Mesendoderm (in vitro differentiated cells): ENCODE measurements around the gene PDZD2.

Experiments used
- DNase-seq: peaks from one replicate; pipeline ENCODE4 v3.0.0; 2013
- H2AK5ac ChIP-seq: 2 replicates; pipeline ENCODE4 v1.6.1; 2013; ENCODE audit warnings: low read length, inconsistent platforms
- H2BK120ac ChIP-seq: 2 replicates; pipeline ENCODE4 v1.6.1; 2013; ENCODE audit warnings: low read depth, mild to moderate bottlenecking, low read length, moderate library complexity, mixed read lengths
- H2BK15ac ChIP-seq: replicated peaks from 2 replicates; pipeline ENCODE4 v1.6.1; 2013; ENCODE audit warnings: low read depth, mild to moderate bottlenecking, moderate library complexity
- H2BK5ac ChIP-seq: 2 replicates; pipeline ENCODE4 v1.6.1; 2013; ENCODE audit warnings: low read length, inconsistent platforms
- H3K18ac ChIP-seq: 2 replicates; pipeline ENCODE4 v1.6.1; 2013; ENCODE audit warnings: mild to moderate bottlenecking, low read length, mixed read lengths
- H3K23ac ChIP-seq: one replicate; pipeline ENCODE4 v1.6.1; 2013; ENCODE audit warnings: low read length
- H3K27ac ChIP-seq: 2 replicates; pipeline ENCODE4 v1.5.1; 2013; ENCODE audit warnings: low read depth, mild to moderate bottlenecking, inconsistent platforms, low read length, moderate library complexity
- H3K27me3 ChIP-seq: 2 replicates; pipeline ENCODE4 v1.6.1; 2013; ENCODE audit warnings: low read length, control low read depth, mild to moderate bottlenecking, inconsistent platforms; ENCODE audit not compliant: insufficient read depth, poor library complexity
- H3K36me3 ChIP-seq: 2 replicates; pipeline ENCODE4 v1.6.1; 2013; ENCODE audit warnings: low read length, inconsistent platforms; ENCODE audit not compliant: control insufficient read depth, insufficient read depth
- H3K4ac ChIP-seq: one replicate; pipeline ENCODE4 v1.6.1; 2013; ENCODE audit warnings: low read depth, mild to moderate bottlenecking, low read length, moderate library complexity
- H3K4me1 ChIP-seq: 2 replicates; pipeline ENCODE4 v1.6.1; 2013; ENCODE audit warnings: low read depth, low read length, inconsistent platforms; ENCODE audit not compliant: control insufficient read depth
- H3K4me2 ChIP-seq: 2 replicates; pipeline ENCODE4 v1.6.1; 2013; ENCODE audit warnings: low read length
- H3K4me3 ChIP-seq: 2 replicates; pipeline ENCODE4 v1.5.1; 2013; ENCODE audit warnings: mild to moderate bottlenecking, low read length
- H3K56ac ChIP-seq: one replicate; pipeline ENCODE4 v1.6.1; 2013; ENCODE audit warnings: low read length
- H3K79me1 ChIP-seq: 2 replicates; pipeline ENCODE4 v1.6.1; 2013; ENCODE audit warnings: low read length, inconsistent platforms
- H3K79me2 ChIP-seq: 2 replicates; pipeline ENCODE4 v1.6.1; 2013; ENCODE audit warnings: mild to moderate bottlenecking, low read length; ENCODE audit not compliant: control insufficient read depth, insufficient read depth
- H3K9ac ChIP-seq: 2 replicates; pipeline ENCODE4 v1.6.1; 2013; ENCODE audit warnings: low read length, inconsistent platforms
- H4K5ac ChIP-seq: one replicate; pipeline ENCODE4 v1.6.1; 2013; ENCODE audit warnings: low read length
- H4K8ac ChIP-seq: one replicate; pipeline ENCODE4 v1.6.1; 2013; ENCODE audit warnings: low read depth, mild to moderate bottlenecking, control low read depth, low read length, moderate library complexity
- WGBS: extraction: QIAGEN DNeasy Blood & Tissue Kit; methylation state at CpG from one replicate; pipeline ENCODE4 v1.1.7; 2013; ENCODE audit warnings: low lambda C conversion rate, missing lambda C conversion rate; ENCODE audit not compliant: insufficient coverage; ENCODE audit errors: extremely low coverage; 5-methylcytosine and 5-hydroxymethylcytosine counted together

The PDZD2 gene

GRCh38 chr5:32092938-32093812, 454.2 kb downstream of the PDZD2 start:
- no peak overlapping the region for H4K5ac ChIP-seq
- peak; percentile 88 for DNase-seq
- no peak overlapping the region for H2BK120ac ChIP-seq
- no peak overlapping the region for H3K9ac ChIP-seq
- no peak overlapping the region for H3K27ac ChIP-seq
- H3K4ac ChIP-seq = no peak overlapping the region
- no peak overlapping the region for H2AK5ac ChIP-seq
- H3K4me3 ChIP-seq = no peak overlapping the region
- H3K4me1 ChIP-seq = no peaks in the 10 kb centered on the region
- no peak overlapping the region for H2BK15ac ChIP-seq
- H3K27me3 ChIP-seq = no peaks in the 10 kb centered on the region
- H3K79me2 ChIP-seq = no peaks in the 10 kb centered on the region
- H3K18ac ChIP-seq = no peak overlapping the region
- no peaks in the 10 kb centered on the region for H3K79me1 ChIP-seq
- H3K4me2 ChIP-seq = no peak overlapping the region
- no peak overlapping the region for H4K8ac ChIP-seq
- WGBS = 80% methylated on average over 1 of the region's 20 CpGs
- no peak overlapping the region for H3K23ac ChIP-seq
- H3K36me3 ChIP-seq = no peaks in the 10 kb centered on the region
- H3K56ac ChIP-seq = no peak overlapping the region
- no peak overlapping the region for H2BK5ac ChIP-seq

- DNase-seq = no peak
- Histone ChIP-seq H3K27ac (no peak overlapping the region), H3K9ac (no peak overlapping the region), H3K56ac (no peak overlapping the region), H2AK5ac (no peak overlapping the region), H3K4me3 (no peak overlapping the region), H3K36me3 (no peaks in the 10 kb centered on the region), H3K23ac (no peak overlapping the region), H3K79me1 (no peaks in the 10 kb centered on the region), H3K4ac (no peak overlapping the region), H3K79me2 (no peaks in the 10 kb centered on the region), H3K4me2 (no peak overlapping the region), H2BK5ac (no peak overlapping the region), H3K18ac (no peak overlapping the region), H4K8ac (no peak overlapping the region), H4K5ac (no peak overlapping the region), H3K27me3 (no peaks in the 10 kb centered on the region), H3K4me1 (no peaks in the 10 kb centered on the region), H2BK120ac (no peak overlapping the region), H2BK15ac (no peak overlapping the region)
- whole genome bisulfite sequencing = no CpG with 5 or more reads among the region's 5 CpGs
Measured at GRCh38 chr5:32094691-32095090, 455.8 kb downstream of the PDZD2 start.

GRCh38 chr5:32095261-32095671, 456.3 kb downstream of the PDZD2 start:
- H2BK15ac ChIP-seq = no peak overlapping the region
- no peak overlapping the region for H3K18ac ChIP-seq
- no peak overlapping the region for H3K4ac ChIP-seq
- peaks cover 2% of the 10 kb centered on the region for H3K36me3 ChIP-seq
- no peaks in the 10 kb centered on the region for H3K4me1 ChIP-seq
- H3K27me3 ChIP-seq = no peaks in the 10 kb centered on the region
- H2BK5ac ChIP-seq = no peak overlapping the region
- H3K56ac ChIP-seq = no peak overlapping the region
- H3K4me3 ChIP-seq = no peak overlapping the region
- H3K79me2 ChIP-seq = no peaks in the 10 kb centered on the region
- H4K5ac ChIP-seq = no peak overlapping the region
- no peak overlapping the region for H4K8ac ChIP-seq
- no peak overlapping the region for H3K23ac ChIP-seq
- H3K4me2 ChIP-seq = no peak overlapping the region
- WGBS = no CpG with 5 or more reads among the region's 7 CpGs
- no peak overlapping the region for H2BK120ac ChIP-seq
- H2AK5ac ChIP-seq = no peak overlapping the region
- no peaks in the 10 kb centered on the region for H3K79me1 ChIP-seq
- no peak for DNase-seq
- no peak overlapping the region for H3K9ac ChIP-seq
- no peak overlapping the region for H3K27ac ChIP-seq

GRCh38 chr5:32096891-32097595, 458.1 kb downstream of the PDZD2 start:
- Histone ChIP-seq H3K4me3 (no peak overlapping the region), H3K79me2 (no peaks in the 10 kb centered on the region), H2BK120ac (no peak overlapping the region), H2AK5ac (no peak overlapping the region), H3K27ac (no peak overlapping the region), H3K36me3 (peaks cover 9% of the 10 kb centered on the region), H2BK15ac (no peak overlapping the region), H2BK5ac (no peak overlapping the region), H3K4ac (no peak overlapping the region), H3K27me3 (no peaks in the 10 kb centered on the region), H3K56ac (no peak overlapping the region), H3K9ac (no peak overlapping the region), H3K79me1 (no peaks in the 10 kb centered on the region), H4K8ac (no peak overlapping the region), H3K4me2 (no peak overlapping the region), H4K5ac (no peak overlapping the region), H3K4me1 (no peaks in the 10 kb centered on the region), H3K18ac (no peak overlapping the region), H3K23ac (no peak overlapping the region)
- DNase-seq = no peak
- no CpG with 5 or more reads among the region's 10 CpGs for WGBS

GRCh38 chr5:32098291-32098690, 459.4 kb downstream of the PDZD2 start:
- WGBS = no CpG with 5 or more reads among the region's 9 CpGs
- H4K5ac ChIP-seq = no peak overlapping the region
- H3K4me2 ChIP-seq = no peak overlapping the region
- peaks cover 9% of the 10 kb centered on the region for H3K36me3 ChIP-seq
- H3K18ac ChIP-seq = no peak overlapping the region
- no peak overlapping the region for H2AK5ac ChIP-seq
- H3K79me2 ChIP-seq = no peaks in the 10 kb centered on the region
- DNase-seq = no peak
- no peaks in the 10 kb centered on the region for H3K27me3 ChIP-seq
- no peak overlapping the region for H3K23ac ChIP-seq
- no peak overlapping the region for H3K56ac ChIP-seq
- no peak overlapping the region for H2BK5ac ChIP-seq
- no peak overlapping the region for H3K27ac ChIP-seq
- H2BK120ac ChIP-seq = no peak overlapping the region
- no peak overlapping the region for H3K9ac ChIP-seq
- H3K4ac ChIP-seq = no peak overlapping the region
- no peaks in the 10 kb centered on the region for H3K79me1 ChIP-seq
- no peak overlapping the region for H2BK15ac ChIP-seq
- H4K8ac ChIP-seq = no peak overlapping the region
- H3K4me3 ChIP-seq = no peak overlapping the region
- no peaks in the 10 kb centered on the region for H3K4me1 ChIP-seq
